Calu3 (cell line): ENCODE measurements around the gene NCOA7. TPM values are rescaled to one million over a fixed set of nuclear protein-coding genes. Genes with fewer than 3 reads are reported as not detected.

Experiments
- BruUV-seq: library from RNA; stranded (reverse); fragments of 400-500 nt; replicated peaks from 2 replicates; lab custom pipeline; 2021; lab: Mats Ljungman, UMichigan
- CTCF ChIA-PET: fragments of 300-600 bp; sonication (Branson Sonifier 250); formaldehyde crosslinking; loops from one replicate; lab custom pipeline; 2022; ENCODE audit warnings: antibody characterized with exemption; lab: Charles Lee
- DNase-seq: peaks from one replicate; pipeline ENCODE4 v3.0.0; 2022
- H3K27ac Mint-ChIP-seq: one replicate; pipeline ENCODE4 v1.8.0; 2022; ENCODE audit warnings: mixed read lengths; ENCODE audit not compliant: unreplicated experiment
- H3K27me3 Mint-ChIP-seq: one replicate; pipeline ENCODE4 v1.8.0; 2022; ENCODE audit warnings: mixed read lengths; ENCODE audit not compliant: unreplicated experiment
- H3K36me3 Mint-ChIP-seq: one replicate; pipeline ENCODE4 v1.8.0; 2022; ENCODE audit warnings: mild to moderate bottlenecking, moderate library complexity, mixed read lengths; ENCODE audit not compliant: insufficient read depth, unreplicated experiment
- H3K4me1 Mint-ChIP-seq: one replicate; pipeline ENCODE4 v1.8.0; 2022; ENCODE audit warnings: mild to moderate bottlenecking, low read depth, mixed read lengths; ENCODE audit not compliant: unreplicated experiment
- H3K4me3 Mint-ChIP-seq: one replicate; pipeline ENCODE4 v1.8.0; 2022; ENCODE audit warnings: mild to moderate bottlenecking, low read depth, moderate library complexity, mixed read lengths; ENCODE audit not compliant: unreplicated experiment
- H3K9me3 Mint-ChIP-seq: one replicate; pipeline ENCODE4 v1.8.0; 2022; ENCODE audit warnings: low read depth, mixed read lengths; ENCODE audit not compliant: unreplicated experiment
- intact Hi-C: fragments of 100-400 bp; cut with micrococcal nuclease; formaldehyde crosslinking; loops from one replicate; pipeline ENCODE4 v1.10.0; 2022; ENCODE audit not compliant: unreplicated experiment
- total RNA-seq: library from RNA; stranded (reverse); gene quantifications from 2 replicates; pipeline ENCODE4 v1.2.3, GENCODE V29; 2022
- TF ChIP-seq, protein P1 (sequence below): fragments of 200-600 bp; IDR thresholded peaks from one replicate; pipeline ENCODE4 v1.8.0; 2022; ENCODE audit warnings: antibody characterized with exemption; ENCODE audit not compliant: unreplicated experiment

The NCOA7 gene
- total RNA-seq, 1 experiment from 2014 or later: 102 TPM

DNA sequence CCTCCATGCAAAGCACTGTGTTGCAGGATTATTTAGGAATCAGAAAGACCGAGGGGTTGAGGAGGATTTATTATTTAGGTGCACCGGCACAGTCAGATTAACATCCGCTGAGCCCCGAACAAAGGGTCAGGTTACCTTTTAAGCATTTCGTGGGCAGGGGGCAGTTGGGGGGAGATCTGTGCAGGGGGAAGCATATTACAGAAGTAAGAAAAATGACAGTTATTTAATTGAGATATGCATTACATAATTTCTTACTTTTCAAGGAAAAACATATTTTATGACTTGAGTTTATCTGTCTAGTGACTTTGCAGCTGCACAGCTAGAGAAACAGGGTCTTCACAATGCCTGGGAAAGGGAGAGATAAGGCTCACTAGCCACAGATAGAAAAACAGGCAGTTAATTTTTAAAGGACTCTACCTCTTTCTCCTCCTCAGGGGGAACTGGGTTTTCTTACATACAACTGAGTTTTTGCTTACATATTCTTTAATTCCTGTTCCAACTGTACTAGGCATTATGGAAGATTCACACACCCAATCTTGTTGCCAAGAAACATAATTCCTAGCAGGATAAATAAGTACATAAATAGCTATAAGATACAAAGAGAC, 164.1 kb downstream of the NCOA7 start:
- peaks cover 6% of the 10 kb centered on the region for H3K9me3 Mint-ChIP-seq
- CTCF ChIA-PET: interaction anchor here (0.9 kb wide), 1 partner anchor 115 kb away, joined by 6 read pairs; no protein-coding TSS in a partner anchor
- TF ChIP-seq, protein P1, sequence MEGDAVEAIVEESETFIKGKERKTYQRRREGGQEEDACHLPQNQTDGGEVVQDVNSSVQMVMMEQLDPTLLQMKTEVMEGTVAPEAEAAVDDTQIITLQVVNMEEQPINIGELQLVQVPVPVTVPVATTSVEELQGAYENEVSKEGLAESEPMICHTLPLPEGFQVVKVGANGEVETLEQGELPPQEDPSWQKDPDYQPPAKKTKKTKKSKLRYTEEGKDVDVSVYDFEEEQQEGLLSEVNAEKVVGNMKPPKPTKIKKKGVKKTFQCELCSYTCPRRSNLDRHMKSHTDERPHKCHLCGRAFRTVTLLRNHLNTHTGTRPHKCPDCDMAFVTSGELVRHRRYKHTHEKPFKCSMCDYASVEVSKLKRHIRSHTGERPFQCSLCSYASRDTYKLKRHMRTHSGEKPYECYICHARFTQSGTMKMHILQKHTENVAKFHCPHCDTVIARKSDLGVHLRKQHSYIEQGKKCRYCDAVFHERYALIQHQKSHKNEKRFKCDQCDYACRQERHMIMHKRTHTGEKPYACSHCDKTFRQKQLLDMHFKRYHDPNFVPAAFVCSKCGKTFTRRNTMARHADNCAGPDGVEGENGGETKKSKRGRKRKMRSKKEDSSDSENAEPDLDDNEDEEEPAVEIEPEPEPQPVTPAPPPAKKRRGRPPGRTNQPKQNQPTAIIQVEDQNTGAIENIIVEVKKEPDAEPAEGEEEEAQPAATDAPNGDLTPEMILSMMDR: no peak
- peaks cover 33% of the 10 kb centered on the region for H3K4me1 Mint-ChIP-seq
- DNase-seq: no peak
- no TSS peak for BruUV-seq
- intact Hi-C loops: no loop called here
- H3K27me3 Mint-ChIP-seq: no peaks in the 10 kb centered on the region
- H3K27ac Mint-ChIP-seq: no peak overlapping the region
- H3K4me3 Mint-ChIP-seq: no peak overlapping the region
- peaks cover 7% of the 10 kb centered on the region for H3K36me3 Mint-ChIP-seq

DNA sequence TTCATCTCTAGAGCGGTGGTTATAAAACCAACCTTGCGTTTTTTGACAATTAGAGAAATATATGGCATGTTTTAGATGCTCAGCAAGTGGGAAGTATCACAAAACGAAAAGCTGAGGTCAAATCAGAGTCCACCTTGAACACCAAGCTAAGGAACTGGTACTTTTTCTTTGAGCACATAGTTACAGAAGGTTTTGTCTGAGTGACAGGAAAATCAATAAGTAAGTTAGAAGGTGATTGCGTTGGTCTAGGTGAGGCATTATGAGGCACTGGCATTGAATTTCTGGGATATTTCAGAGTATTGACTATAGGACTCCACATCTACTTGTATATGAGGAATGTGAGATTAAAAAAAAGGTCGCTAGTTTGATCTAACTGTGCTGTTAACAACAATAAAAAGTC, 165.2 kb downstream of the NCOA7 start:
- BruUV-seq: TSS peak; percentile 85

DNA sequence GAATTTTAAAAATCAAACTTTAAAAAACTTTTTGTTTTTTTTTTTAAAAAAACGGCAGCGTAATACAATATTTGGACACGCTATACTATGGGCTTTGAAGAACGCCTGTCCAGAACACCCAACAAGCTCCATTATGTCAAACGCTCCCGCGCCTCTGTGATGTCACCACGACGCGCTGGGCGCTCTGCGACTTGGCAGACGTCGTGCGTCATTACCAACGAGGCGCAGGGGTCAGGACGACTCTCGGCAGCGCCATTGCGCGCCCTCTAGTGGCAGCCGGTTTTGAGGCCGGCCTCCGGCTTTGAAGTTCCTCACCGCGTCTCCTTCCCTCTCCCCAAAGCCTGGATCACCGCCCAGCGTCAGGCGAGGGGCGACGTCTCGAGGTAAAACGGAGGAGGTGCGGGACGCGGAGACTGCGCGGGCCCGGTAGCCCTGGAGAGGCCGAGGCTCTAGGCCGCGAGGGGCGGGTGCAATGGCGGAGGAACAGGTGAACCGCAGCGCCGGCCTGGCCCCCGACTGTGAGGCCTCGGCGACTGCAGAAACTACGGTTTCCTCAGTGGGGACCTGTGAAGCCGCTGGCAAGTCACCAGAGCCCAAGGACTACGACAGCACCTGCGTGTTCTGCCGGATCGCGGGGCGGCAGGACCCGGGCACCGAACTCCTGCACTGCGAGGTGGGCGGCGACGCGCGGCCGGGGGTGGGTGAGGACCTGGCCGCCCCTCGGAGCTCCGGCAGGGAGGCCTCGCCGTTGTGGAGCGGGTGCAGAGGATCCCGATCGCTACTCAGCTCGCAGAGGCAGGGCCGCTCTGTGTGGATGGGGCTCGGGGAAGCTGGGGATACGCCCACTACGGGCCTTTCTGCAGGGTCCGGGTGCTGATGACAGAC, 166.0 kb downstream of the NCOA7 start, which contains the start of gene HINT3:
TSS of gene HINT3 (plus strand) at position 265 of the 885 bp plus-strand sequence. CDS start at position 473, 208 bp downstream.
- CTCF ChIA-PET: interaction anchor here (0.6 to 1.8 kb wide), 16 partner anchors 10 to 176 kb away, joined by 3 to 18 read pairs (median 5); partner anchors contain the start of gene NCOA7
- peaks cover 20% of the 10 kb centered on the region for H3K4me1 Mint-ChIP-seq
- peak within 1 kb of the TSS; percentile 57 for H3K27ac Mint-ChIP-seq
- peaks cover 6% of the 10 kb centered on the region for H3K9me3 Mint-ChIP-seq
- H3K27me3 Mint-ChIP-seq: no peaks in the 10 kb centered on the region
- TF ChIP-seq, protein P1: peak; percentile 85
- intact Hi-C loops: loop anchor here (2.0 kb wide), 1 partner anchor 166 kb away; the partner anchor contains the start of gene NCOA7
- H3K4me3 Mint-ChIP-seq: no peak within 1 kb of the TSS
- H3K36me3 Mint-ChIP-seq: peaks cover 7% of the 10 kb centered on the region
- DNase-seq: peak; percentile 94
- no TSS peak for BruUV-seq

More for the DNA sequence above, 165.2 kb downstream of the NCOA7 start:
- CTCF ChIA-PET: interaction anchor here (0.6 to 1.8 kb wide), 13 partner anchors 9 to 175 kb away, joined by 3 to 18 read pairs (median 5); no protein-coding TSS in a partner anchor
- Mint-ChIP-seq H3K4me1 (peaks cover 28% of the 10 kb centered on the region), H3K4me3 (no peak overlapping the region), H3K36me3 (peaks cover 7% of the 10 kb centered on the region), H3K27me3 (no peaks in the 10 kb centered on the region), H3K9me3 (peaks cover 6% of the 10 kb centered on the region), H3K27ac (peak overlapping the region; percentile 57)
- DNase-seq: no peak
- intact Hi-C loops: loop anchor here (2.0 kb wide), 1 partner anchor 165 kb away; the partner anchor contains the start of gene NCOA7
- TF ChIP-seq, protein P1: no peak

DNA sequence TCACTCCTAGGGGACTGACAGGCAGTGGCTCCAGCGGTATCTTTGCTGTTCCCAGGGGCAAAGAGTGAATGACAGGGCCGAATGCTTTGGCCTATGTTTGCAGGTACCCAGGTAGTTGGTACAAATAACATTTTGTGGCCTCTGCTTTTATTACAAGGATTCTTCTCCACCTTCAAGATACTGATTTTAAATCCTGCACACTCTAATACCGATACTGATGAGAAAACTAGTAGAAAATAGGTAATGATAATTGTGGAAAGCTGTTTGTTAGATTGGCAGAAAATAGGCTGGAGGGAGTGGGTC, 166.6 kb downstream of the NCOA7 start:
- Mint-ChIP-seq H3K27me3 (no peaks in the 10 kb centered on the region), H3K36me3 (peaks cover 7% of the 10 kb centered on the region), H3K4me1 (peaks cover 14% of the 10 kb centered on the region), H3K27ac (no peak overlapping the region), H3K9me3 (peaks cover 1% of the 10 kb centered on the region), H3K4me3 (no peak overlapping the region)
- no peak for DNase-seq
- intact Hi-C loops: loop anchor here (2.0 kb wide), 1 partner anchor 167 kb away; the partner anchor contains the start of gene NCOA7
- TF ChIP-seq, protein P1: no peak
- CTCF ChIA-PET: interaction anchor here (1.0 to 1.8 kb wide), 7 partner anchors 12 to 176 kb away, joined by 5 to 14 read pairs (median 6); partner anchors contain the start of gene NCOA7
- no TSS peak for BruUV-seq
